ENCODE measurements around the gene GXYLT1. TPM values are rescaled to one million over a fixed set of nuclear protein-coding genes. Genes with fewer than 3 reads are reported as not detected.

GXYLT1 gene
- total RNA-seq, 2 donors from 2014 or later = 9.3 to 11.1 TPM

DNA sequence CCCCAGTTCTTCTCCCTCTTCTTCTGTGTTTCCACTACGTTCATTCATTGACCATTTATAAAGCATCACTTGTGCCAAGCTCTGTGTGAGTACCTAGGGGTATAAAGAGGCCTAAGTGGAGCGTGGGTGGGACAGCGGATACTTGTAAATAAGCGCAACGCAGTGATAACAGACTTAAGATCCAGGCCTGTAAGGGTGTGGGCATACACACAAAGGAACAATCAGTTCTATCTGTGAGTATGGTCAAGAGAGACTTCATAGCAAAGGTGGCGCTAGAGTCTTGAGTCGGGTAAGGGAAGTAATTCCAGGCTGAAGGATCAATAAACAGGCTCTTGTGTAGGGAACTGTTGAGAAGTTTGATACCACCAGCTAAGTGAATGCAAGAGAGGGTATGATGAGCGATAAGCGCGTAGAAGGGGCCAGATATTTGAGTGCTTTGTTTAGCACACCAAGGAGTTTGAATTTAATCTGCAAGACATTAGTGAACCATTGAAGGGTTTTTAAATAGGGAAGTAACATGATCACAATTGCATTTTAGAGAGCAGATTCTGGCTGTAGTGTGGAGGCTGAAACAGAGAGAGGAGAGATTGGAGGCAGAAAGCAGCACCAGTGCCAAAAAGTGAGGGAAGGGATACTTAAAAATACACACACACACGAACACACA, 1.0 kb upstream of the GXYLT1 start:
- H3K9ac ChIP-seq (ENCODE audit: low read depth in 2 of 2, low read length in 2 of 2) = peak overlapping the region; percentile 19 to 85
- peak overlapping the region; percentile 93 for H3K27ac ChIP-seq
- no peak overlapping the region for H3K4me3 ChIP-seq
- intact Hi-C loops (cut with DNase I) = loop anchor here (10.0 kb wide), 1 partner anchor 89 kb away; the partner anchor contains the start of gene YAF2
- no peaks in the 10 kb centered on the region for H3K4me1 ChIP-seq
- TF ChIP-seq, protein P1, sequence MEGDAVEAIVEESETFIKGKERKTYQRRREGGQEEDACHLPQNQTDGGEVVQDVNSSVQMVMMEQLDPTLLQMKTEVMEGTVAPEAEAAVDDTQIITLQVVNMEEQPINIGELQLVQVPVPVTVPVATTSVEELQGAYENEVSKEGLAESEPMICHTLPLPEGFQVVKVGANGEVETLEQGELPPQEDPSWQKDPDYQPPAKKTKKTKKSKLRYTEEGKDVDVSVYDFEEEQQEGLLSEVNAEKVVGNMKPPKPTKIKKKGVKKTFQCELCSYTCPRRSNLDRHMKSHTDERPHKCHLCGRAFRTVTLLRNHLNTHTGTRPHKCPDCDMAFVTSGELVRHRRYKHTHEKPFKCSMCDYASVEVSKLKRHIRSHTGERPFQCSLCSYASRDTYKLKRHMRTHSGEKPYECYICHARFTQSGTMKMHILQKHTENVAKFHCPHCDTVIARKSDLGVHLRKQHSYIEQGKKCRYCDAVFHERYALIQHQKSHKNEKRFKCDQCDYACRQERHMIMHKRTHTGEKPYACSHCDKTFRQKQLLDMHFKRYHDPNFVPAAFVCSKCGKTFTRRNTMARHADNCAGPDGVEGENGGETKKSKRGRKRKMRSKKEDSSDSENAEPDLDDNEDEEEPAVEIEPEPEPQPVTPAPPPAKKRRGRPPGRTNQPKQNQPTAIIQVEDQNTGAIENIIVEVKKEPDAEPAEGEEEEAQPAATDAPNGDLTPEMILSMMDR (IDR thresholded peaks at IDR 0.05) = no peak
- H3K27me3 ChIP-seq = no peaks in the 10 kb centered on the region
- H3K9me3 ChIP-seq = no peaks in the 10 kb centered on the region
- DNase-seq = peak; percentile 24
- no peaks in the 10 kb centered on the region for H3K36me3 ChIP-seq

DNA sequence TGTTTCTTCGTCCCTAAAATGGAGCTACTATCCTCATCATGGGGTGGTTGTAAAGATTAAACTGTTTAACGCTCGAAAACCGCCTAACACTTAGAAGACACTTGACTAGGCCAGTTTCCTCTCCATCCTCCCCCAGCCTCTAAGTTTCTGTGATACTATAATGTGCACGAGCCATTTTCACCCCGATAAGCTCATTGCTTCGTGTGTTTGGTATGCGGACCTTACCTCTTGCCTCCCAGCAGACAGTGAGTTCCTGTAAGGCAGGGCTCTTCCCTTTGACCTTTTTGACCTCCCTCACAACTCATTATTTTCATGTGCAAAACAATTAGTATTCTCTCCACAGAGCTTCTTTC, 499 bp upstream of the GXYLT1 start:
- H3K9me3 ChIP-seq = no peaks in the 10 kb centered on the region
- intact Hi-C loops (cut with DNase I) = loop anchor here (10.0 kb wide), 1 partner anchor 90 kb away; the partner anchor contains the start of gene YAF2
- no peaks in the 10 kb centered on the region for H3K27me3 ChIP-seq
- peak; percentile 20 for DNase-seq
- no peaks in the 10 kb centered on the region for H3K4me1 ChIP-seq
- H3K27ac ChIP-seq = peak overlapping the region; percentile 93
- H3K36me3 ChIP-seq = no peaks in the 10 kb centered on the region
- peak overlapping the region; percentile 63 for H3K4me3 ChIP-seq
- peak overlapping the region; percentile 19 to 85 for H3K9ac ChIP-seq (ENCODE audit: low read depth in 2 of 2, low read length in 2 of 2)
- TF ChIP-seq, protein P1 (IDR thresholded peaks at IDR 0.05) = no peak

DNA sequence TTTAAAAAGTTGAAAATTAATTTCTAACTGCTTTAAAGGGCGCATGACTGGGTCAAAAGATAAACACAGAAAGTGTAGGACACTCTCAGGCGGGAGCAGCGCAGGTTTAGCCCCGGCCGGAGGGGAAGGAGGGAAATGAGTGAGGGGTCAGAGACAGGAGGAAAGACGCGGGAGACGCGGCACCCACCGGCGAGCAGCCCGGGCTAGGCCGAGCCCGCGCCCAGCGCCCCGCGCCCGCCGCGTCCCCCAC, 591 bp downstream of the GXYLT1 start:
- Histone ChIP-seq H3K9me3 (no peaks in the 10 kb centered on the region), H3K27me3 (no peaks in the 10 kb centered on the region), H3K27ac (peak overlapping the region; percentile 93), H3K4me1 (no peaks in the 10 kb centered on the region), H3K4me3 (peak overlapping the region; percentile 63), H3K9ac (ENCODE audit: low read depth in 2 of 2, low read length in 2 of 2) (peak overlapping the region; percentile 66 to 79), H3K36me3 (no peaks in the 10 kb centered on the region)
- DNase-seq = peak; percentile 33
- intact Hi-C loops (cut with DNase I) = loop anchor here (10.0 kb wide), 1 partner anchor 91 kb away; the partner anchor contains the start of gene YAF2
- TF ChIP-seq, protein P1 (IDR thresholded peaks at IDR 0.05) = no peak

DNA sequence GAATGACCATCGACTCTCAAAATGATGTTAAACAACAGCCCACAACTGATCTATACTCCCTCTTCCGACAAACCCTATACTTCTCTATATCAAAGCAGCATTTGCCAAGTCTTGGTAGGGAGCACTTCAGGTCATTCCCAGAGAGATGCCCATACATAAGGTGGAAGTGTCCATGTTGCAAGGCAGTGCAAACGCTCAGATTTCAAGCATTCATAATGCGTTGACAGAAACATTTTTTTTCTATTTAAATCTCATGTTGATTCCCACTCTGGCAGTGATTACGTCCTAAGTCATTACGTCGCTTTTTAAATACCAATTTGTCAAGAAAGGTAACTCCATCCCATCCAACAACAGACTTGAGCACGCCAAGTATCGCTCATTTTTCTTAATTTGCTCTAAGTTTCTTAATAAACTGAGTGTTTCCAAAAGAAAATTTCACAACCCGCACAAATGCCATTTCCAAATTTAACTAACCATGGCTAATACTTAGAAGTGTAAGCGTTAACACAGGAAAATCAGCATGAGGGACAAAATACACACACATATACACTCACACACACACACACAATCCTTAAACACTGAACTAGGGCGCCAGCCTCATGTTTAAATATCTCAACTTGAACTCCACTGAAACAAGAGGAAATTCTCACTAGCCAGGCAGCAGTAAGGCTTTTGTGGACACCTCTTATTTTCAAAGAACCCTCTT, 1.1 kb downstream of the GXYLT1 start:
- no peak for DNase-seq
- Histone ChIP-seq H3K27me3 (no peaks in the 10 kb centered on the region), H3K27ac (peak overlapping the region; percentile 93), H3K4me1 (no peaks in the 10 kb centered on the region), H3K9ac (ENCODE audit: low read depth in 2 of 2, low read length in 2 of 2) (peak overlapping the region; percentile 66 to 79), H3K4me3 (peak overlapping the region; percentile 63), H3K9me3 (no peaks in the 10 kb centered on the region), H3K36me3 (no peaks in the 10 kb centered on the region)
- intact Hi-C loops (cut with DNase I) = loop anchor here (10.0 kb wide), 1 partner anchor 91 kb away; the partner anchor contains the start of gene YAF2
- TF ChIP-seq, protein P1 (IDR thresholded peaks at IDR 0.05) = no peak

DNA sequence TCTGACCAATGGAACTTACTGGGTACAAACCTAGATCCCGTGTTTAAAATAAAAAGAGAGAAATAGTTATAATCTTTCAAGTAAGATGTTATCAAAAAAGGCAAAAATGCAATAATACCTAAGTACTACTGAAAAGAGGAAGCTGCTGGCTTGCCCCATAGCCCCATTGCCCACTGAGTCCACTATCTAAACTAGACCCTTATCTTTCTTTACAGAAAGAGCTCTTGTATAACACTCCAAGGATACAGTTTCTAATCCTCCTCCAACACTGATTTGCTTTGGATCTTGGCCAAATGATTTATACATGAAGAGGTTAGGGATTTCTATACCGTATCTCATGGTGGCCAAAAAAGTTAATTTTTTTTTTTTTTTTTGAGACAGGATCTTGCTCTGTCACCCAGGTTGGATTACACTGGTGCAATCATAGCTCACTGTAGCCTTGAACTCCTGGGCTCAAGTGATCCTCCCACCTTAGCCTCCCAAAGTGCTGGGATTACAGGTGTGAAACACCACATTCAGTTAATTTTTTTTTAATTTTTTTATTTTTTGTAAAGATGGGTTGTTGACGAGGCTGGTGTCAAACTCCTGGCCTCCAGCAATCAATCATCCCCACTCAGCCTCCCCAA, 2.6 kb downstream of the GXYLT1 start:
- no peak overlapping the region for H3K9ac ChIP-seq (ENCODE audit: low read depth in 2 of 2, low read length in 2 of 2)
- no peak overlapping the region for H3K4me3 ChIP-seq
- TF ChIP-seq, protein P1 (IDR thresholded peaks at IDR 0.05) = no peak
- intact Hi-C loops (cut with DNase I) = loop anchor here (10.0 kb wide), 1 partner anchor 93 kb away; the partner anchor contains the start of gene YAF2
- no peak for DNase-seq
- H3K4me1 ChIP-seq = no peaks in the 10 kb centered on the region
- H3K36me3 ChIP-seq = no peaks in the 10 kb centered on the region
- no peak overlapping the region for H3K27ac ChIP-seq
- H3K27me3 ChIP-seq = no peaks in the 10 kb centered on the region
- H3K9me3 ChIP-seq = no peaks in the 10 kb centered on the region

Measured in colonic mucosa (tissue), 4 donors.